NCI-H2171 treated with DMSO at 0.1 percent for 48 hours (cell line): ENCODE results near the gene PDE9A.
"Not testable (repeated sequence)": the region's sequence is repeated elsewhere in the genome, so short reads cannot be mapped to it uniquely, and the experiment has no call there.

Experiments
- DNase-seq: peaks from one replicate; lab custom pipeline; 2025; lab: John Stamatoyannopoulos, UW

PDE9A gene

DNA sequence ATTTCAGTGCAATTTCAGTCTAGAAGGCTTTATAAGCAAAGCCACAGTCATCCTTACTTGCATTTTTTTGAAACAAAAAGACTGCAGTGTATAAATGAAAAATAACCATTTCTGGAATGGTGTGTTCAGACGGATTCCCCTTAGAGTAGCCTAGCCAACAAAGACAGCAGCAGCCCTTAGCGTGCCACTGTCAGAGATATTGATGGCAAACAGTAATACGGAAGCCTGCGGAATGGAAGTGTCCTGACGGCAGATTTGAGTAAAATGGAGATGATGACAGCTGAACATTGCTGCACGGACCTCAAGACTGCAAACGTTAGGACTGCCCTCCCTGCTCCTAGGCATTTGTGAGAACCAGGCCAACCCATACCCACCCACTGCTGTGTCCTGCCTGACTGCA lies 54.7 kb downstream of the PDE9A start:
- no peak for DNase-seq

DNA sequence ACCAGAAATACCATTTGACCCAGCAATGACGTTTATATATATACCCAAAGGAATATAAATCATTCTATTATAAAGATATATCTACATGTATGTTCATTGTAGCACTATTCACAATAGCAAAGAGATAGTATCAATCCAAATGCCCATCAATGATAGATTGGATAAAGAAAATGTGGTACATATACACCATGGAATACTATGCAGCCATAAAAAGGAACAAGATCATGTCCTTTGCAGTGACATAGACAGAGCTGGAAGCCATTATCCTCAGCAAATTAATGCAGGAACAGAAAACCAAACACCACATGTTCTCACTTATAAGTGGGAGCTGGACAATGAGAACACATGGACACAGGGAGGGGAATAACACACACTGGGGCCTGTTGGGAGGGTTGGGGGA lies 55.5 kb downstream of the PDE9A start:
- not testable (repeated sequence) for DNase-seq

GRCh38 chr21:42711667-42712066 lies 58.2 kb downstream of the PDE9A start:
- no peak for DNase-seq

GRCh38 chr21:42715427-42715826 lies 62.0 kb downstream of the PDE9A start:
- not testable (repeated sequence) for DNase-seq

- peak; percentile 33 for DNase-seq
Observed at GRCh38 chr21:42716074-42716473, 62.7 kb downstream of the PDE9A start.

DNA sequence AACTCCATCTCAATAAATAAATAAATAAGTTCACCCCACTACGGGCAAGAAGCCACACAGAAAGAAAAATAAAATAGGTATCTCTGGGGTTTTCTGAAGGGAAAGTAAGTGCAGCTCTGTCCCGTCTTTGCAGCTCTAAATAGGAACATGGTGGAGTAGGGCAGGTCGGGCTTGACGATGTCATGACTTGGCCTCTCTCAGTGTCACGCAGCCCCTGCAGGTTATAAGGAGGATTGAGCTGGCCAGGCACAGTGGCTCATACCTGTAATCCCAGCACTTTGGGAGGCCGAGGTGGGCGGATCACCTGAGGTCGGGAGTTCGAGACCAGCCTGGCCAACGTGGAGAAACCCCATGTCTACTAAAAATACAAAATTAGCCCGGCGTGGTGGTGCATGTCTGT lies 67.1 kb downstream of the PDE9A start:
- not testable (repeated sequence) for DNase-seq

DNA sequence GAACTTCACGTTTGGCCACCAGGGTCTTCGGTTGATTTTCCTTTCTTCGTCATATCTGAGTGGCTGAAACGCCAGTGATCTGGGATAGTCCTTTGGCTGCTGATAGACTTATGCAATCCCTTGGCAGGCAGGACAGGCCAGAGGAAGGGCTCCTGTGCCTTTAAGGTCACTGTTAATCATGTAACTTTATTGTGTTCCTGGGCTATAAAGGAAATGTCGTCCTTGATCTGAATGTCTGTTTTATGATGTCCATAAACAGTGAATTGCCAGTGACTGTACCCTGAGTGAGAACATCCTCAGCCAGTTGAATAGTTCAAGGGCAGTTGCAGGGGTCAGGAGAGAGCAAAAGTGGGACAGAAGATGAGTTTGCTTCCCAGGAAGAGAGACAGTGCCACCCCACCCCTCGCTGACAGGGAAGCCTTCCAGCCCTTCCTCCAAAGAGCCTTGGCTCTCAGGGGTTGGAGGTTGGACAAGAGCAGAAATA lies 68.0 kb downstream of the PDE9A start:
- no peak for DNase-seq

- DNase-seq = no peak
Observed at GRCh38 chr21:42722153-42722552, 68.7 kb downstream of the PDE9A start.

DNA sequence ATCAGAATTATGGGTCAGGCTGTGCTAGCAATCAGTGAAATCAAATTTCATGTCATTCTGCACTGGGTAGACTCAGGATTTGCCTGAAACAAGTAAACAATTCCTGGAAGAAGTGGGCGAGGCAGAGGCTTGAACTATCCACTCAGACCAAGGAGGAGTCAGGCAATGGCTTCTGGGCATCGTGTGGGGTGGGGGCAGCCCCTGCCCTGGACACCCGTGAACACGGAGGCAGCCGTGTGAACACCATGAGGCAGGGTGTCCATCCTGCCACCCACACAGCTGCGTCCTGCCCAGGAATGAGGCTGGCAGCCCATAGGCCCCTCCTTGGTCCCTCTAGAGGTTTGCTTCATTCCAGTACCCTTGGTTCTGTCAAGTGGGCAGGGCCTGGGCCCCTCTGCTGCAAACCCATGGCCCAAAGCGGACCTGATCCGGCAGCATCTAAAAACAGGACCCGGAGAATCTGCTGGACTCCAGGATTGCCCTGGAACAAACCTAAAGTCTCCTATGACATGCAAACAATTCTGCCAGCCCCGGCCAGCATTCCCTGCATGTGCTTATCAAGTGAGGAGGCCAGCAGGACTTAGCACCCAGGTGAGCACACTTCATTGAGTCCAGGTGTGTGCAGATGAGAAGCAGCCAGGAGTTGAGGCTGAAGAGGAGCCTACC lies 69.5 kb downstream of the PDE9A start:
- DNase-seq = no peak

DNA sequence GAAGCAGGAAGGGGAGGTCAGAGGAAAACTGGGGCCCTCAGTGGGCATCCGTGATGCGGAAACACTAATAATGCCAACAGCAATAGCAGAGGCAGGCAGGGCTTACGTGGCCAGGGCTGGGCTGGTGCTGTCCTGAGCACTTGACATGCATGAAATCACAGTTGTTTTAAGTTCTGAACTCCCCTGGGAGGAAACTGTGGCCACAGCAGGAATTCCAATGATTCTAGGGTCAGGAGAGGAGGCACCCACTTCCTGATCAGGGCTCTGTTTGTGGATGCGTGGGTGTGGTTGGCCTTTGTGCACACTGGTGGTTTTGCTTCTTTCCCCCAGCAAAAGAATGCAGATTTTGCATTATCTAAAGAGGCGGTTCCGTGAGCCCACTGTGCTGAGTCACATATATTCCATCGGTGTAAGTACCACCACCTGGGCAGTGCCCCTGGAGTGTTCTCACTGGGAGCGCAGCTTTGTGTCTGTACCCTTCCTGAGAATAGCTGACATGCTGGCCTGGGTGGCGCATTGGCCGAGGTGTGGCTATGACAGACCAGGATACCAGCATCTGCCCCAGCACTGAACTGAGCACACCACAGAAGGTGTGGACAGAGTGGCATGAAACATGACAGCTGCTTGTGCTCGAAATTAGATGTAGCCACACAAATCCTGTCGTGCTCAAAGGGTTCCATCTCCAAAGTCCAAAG lies 71.0 kb downstream of the PDE9A start:
- DNase-seq = no peak

DNA sequence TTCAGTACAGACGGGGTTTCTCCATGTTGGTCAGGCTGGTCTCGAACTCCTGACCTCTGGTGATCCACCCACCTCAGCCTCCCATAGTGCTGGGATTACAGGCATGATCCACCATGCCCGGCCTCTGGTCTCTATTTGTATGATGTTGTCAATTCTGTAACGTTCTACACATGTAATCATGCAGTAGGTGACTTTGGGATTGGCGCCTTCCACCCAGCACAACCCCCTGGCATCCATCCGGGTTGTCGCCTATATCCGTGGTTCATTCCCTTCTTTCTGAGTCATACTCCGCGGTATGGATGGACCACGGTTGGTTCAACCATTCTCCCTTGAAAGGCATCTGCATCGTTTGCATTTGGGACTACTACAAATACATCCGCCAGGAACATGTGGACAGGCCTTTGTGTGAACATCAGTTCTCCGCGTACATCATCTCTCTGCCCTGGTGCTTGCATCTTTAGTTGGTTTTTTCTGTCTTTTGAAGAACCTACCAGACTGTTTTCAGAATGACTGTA lies 72.1 kb downstream of the PDE9A start:
- DNase-seq = no peak

- DNase-seq = no peak
Observed at GRCh38 chr21:42731264-42732032, 78.0 kb downstream of the PDE9A start.

DNA sequence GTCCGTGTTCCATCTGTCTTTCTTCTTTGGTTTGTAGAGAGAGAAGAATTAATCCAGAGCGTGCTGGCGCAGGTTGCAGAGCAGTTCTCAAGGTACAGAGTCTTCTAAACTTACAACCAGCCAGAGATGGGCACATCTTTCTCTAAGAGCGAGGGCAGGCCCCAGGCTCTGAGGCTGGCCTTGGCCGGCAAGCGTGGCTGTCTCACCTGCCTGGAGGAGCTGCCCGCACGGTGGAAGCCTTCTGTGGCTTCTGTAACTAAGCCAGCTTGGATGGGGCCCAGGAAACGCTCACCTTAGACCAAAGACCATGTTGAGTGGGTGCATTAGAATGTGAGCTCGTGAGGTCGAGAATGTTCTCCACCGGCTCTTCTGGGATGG lies 78.6 kb downstream of the PDE9A start:
- no peak for DNase-seq

DNA sequence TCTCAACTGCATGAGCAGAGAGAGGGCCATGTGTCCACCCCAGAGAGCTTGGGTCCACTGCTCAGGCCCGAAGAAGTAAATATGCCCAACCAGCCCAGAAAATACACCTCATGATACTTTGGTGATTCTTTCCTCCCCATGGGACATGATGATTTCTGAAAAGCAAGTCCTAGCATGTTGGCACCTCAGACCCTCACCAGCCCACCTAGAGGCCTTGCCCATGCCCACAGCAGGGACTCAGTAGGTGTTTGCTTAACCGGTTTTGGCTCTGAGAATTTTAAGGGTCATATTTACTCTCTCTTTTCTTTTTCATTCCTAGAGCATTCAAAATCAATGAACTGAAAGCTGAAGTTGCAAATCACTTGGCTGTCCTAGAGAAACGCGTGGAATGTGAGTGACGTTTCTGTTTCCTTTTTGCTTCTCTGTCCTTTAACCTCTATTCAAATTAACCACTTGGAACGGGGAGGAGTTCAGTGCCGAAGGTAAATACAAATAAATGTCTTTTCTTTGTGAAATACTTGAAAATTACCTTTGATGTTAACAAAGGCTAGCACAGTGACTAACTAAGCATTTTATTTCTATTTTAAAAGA lies 79.7 kb downstream of the PDE9A start:
- no peak for DNase-seq

DNA sequence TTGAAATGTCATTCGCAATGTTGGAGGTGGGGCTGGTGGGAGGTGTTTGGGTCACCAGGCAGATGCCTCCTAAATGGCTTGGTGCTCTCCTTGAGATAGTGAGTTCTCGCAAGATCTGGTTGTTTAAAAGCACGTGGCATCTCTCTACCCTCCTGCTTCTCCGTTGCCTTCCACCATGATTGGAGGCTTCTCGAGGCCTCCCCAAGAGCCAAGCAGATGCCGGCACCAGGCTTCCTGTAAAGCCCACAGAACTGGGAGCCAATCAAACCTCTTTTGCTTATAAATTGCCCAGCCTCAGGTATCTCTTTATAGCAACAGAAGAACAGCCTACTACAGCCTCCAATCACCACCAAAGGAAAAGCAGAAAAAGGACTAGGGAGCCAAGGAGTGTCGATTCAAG lies 80.5 kb downstream of the PDE9A start:
- no peak for DNase-seq

DNA sequence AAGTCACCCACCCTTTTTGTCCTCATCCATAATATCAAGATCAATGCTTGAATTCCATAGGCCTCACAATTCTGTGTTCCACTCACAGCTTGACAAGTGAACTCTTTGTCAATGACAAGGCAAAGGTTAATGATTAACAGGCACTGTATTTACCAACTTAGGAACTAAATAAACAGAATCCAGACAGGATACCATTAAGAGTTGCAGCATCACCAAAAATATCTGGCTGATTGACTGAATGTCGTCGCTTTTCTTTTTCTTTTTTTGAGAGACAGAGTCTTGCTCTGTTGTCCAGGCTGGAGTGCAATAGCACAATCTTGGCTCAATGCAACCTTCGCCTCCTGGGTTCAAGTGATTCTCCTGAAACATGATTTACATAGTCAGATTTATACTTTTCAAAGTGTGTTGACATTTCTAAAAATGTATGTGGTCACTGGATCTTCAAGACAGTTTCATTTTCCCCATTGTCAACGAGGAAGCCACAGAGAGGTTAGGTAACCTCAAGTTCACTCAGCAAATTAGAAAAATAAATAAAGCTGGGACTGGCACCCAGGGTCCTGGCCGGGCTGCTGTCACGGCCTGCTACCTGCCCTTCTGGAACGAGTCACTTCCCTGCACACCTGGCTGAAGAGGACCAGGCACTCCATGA lies 81.0 kb downstream of the PDE9A start:
- no peak for DNase-seq

- DNase-seq = no peak
Observed at GRCh38 chr21:42735061-42735460, 81.6 kb downstream of the PDE9A start.

GRCh38 chr21:42735944-42736343 lies 82.5 kb downstream of the PDE9A start:
- no peak for DNase-seq

GRCh38 chr21:42736646-42737350 lies 83.4 kb downstream of the PDE9A start:
- DNase-seq = no peak

DNA sequence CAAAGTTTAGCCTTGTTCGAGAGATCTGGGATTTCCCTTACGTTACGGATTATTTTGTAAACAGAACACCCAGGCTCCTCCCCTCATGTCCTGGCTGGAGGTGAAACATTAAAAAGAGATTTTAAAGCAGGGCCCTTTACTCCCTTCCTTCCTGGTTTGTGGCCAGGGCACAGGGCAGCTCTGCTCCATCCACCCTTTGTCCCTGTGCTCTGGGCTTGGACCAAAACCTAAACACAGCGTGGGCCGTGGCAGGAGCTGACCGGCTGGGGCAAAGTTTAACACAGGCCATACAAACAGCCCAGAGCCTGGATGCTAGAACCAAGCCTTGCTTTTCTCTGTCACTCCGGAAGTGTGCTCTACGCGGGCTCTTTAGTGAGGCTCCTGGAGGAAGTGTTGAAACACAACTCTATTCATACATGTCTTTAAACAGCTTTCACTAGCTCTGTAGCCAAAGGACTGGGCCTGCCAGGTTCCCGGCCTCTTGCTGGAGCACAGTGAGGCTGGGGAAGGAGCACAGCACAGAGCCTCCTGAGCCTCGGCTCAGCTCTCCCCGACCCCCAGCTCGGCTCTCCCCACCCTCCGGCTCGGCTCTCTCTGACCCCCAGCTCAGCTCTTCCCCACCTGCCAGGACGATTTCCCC lies 84.7 kb downstream of the PDE9A start:
- DNase-seq = no peak
